CD4-positive, alpha-beta T cell treated with Interleukin-10 for 1 hour (primary cell): ENCODE measurements around the gene ZSCAN23.
"Not testable (repeated sequence)": the region's sequence is repeated elsewhere in the genome, so short reads cannot be mapped to it uniquely, and the experiment has no call there.

Experiments
- DNase-seq: peaks from one replicate; pipeline ENCODE4 v3.0.0-alpha.2; 2020

The ZSCAN23 gene

GRCh38 chr6:28433119-28433518 lies 10.2 kb downstream of the ZSCAN23 start:
- no peak for DNase-seq

GRCh38 chr6:28429781-28430180 lies 13.5 kb downstream of the ZSCAN23 start:
- DNase-seq = no peak

GRCh38 chr6:28425944-28426541 lies 17.2 kb downstream of the ZSCAN23 start:
- no peak for DNase-seq

- DNase-seq = no peak
Observed at GRCh38 chr6:28424163-28424562, 19.1 kb downstream of the ZSCAN23 start.

- DNase-seq = no peak
Observed at GRCh38 chr6:28423546-28423945, 19.7 kb downstream of the ZSCAN23 start.

- DNase-seq = no peak
Observed at GRCh38 chr6:28413681-28414080, 29.6 kb downstream of the ZSCAN23 start.

- DNase-seq = no peak
Observed at GRCh38 chr6:28410767-28411166, 32.5 kb downstream of the ZSCAN23 start.

- no peak for DNase-seq
Observed at GRCh38 chr6:28408076-28408802, 35.1 kb downstream of the ZSCAN23 start.

- DNase-seq = no peak
Observed at GRCh38 chr6:28407401-28407800, 35.9 kb downstream of the ZSCAN23 start.

- DNase-seq = not testable (repeated sequence)
Observed at GRCh38 chr6:28403923-28404322, 39.4 kb downstream of the ZSCAN23 start.

GRCh38 chr6:28402197-28402596 lies 41.1 kb downstream of the ZSCAN23 start:
- DNase-seq = no peak

- DNase-seq = no peak
Observed at GRCh38 chr6:28401172-28401571, 42.1 kb downstream of the ZSCAN23 start.

- no peak for DNase-seq
Observed at GRCh38 chr6:28400122-28400451, 43.2 kb downstream of the ZSCAN23 start.

- DNase-seq = peak; percentile 88
Observed at GRCh38 chr6:28399350-28400121, 43.8 kb downstream of the ZSCAN23 start, which contains the start of gene ZSCAN12. TSS of gene ZSCAN12 (minus strand) at chr6:28399747. CDS start at chr6:28398405, 1,342 bp downstream.

- no peak for DNase-seq
Observed at GRCh38 chr6:28395918-28396317, 47.4 kb downstream of the ZSCAN23 start.

GRCh38 chr6:28393912-28394662 lies 49.2 kb downstream of the ZSCAN23 start:
- no peak for DNase-seq

- DNase-seq = no peak
Observed at GRCh38 chr6:28390688-28391087, 52.6 kb downstream of the ZSCAN23 start.

GRCh38 chr6:28384143-28384533 lies 59.2 kb downstream of the ZSCAN23 start:
- no peak for DNase-seq

GRCh38 chr6:28383235-28384142 lies 59.8 kb downstream of the ZSCAN23 start:
- DNase-seq = peak; percentile 38
